K562 (cell line): ENCODE measurements around the gene OR2W1. TPM values are rescaled to one million over a fixed set of nuclear protein-coding genes. Genes with fewer than 3 reads are reported as not detected.
A peak's percentile ranks its signal among the peaks of the same experiment; 100 is the strongest.

Source experiments
- BCL6 ChIP-seq: fragments of 250-450 bp; sonication (Bioruptor Pico); IDR thresholded peaks from 2 replicates; pipeline ENCODE4 v1.4.0; 2020
- CHD1 ChIP-seq: fragments of 200-600 bp; sonication (generic); IDR thresholded peaks from one replicate; pipeline ENCODE4 v1.6.1; 2012; ENCODE audit warnings: mild to moderate bottlenecking, moderate library complexity, low read length, inconsistent platforms
- CREB3 ChIP-seq: fragments of 450-650 bp; conservative IDR thresholded peaks from 2 replicates; pipeline ENCODE4 v1.6.1; 2016; ENCODE audit warnings: missing genetic modification characterization, low read depth, mild to moderate bottlenecking, missing compliant biosample characterization, moderate library complexity
- NFE2 ChIP-seq: IDR thresholded peaks from 2 replicates; pipeline ENCODE4 v1.6.1; 2014; ENCODE audit warnings: antibody characterized with exemption, low read depth
- PHTF2 ChIP-seq: fragments of 250-450 bp; sonication (Bioruptor Pico); IDR thresholded peaks from 2 replicates; pipeline ENCODE4 v1.5.0; 2021; ENCODE audit warnings: mild to moderate bottlenecking
- PRPF4 ChIP-seq: fragments of 200-400 bp; formaldehyde crosslinking; IDR thresholded peaks from one replicate; pipeline ENCODE4 v1.6.1; 2017; ENCODE audit warnings: low read length, low read depth, mild to moderate bottlenecking; ENCODE audit not compliant: insufficient read depth, poor library complexity, severe bottlenecking
- SMAD4 ChIP-seq: fragments of 250-450 bp; sonication (Bioruptor Pico); conservative IDR thresholded peaks from 2 replicates; pipeline ENCODE4 v1.8.0; 2021; ENCODE audit warnings: inconsistent platforms, mild to moderate bottlenecking, moderate library complexity
- TEAD2 ChIP-seq: fragments of 450-650 bp; IDR thresholded peaks from 2 replicates; pipeline ENCODE4 v1.6.1; 2016; ENCODE audit warnings: missing genetic modification characterization, control low read depth, missing compliant biosample characterization
- ZNF239 ChIP-seq: fragments of 250-450 bp; sonication (Bioruptor Pico); IDR thresholded peaks from 2 replicates; pipeline ENCODE4 v1.4.0; 2020; ENCODE audit warnings: mild to moderate bottlenecking
- polyA plus RNA-seq, 8 experiments: library from polyadenylated mRNA; depleted of rRNA in 4 of 8; stranded (reverse) in 5 of 8; unstranded in 3 of 8; fragments of >200 nt; fragmentation: Nextera tagmentation in 2 of 8; fragmentation: Illumina TruSeq in 1 of 8; extraction: Ambion mirVana in 2 of 8; extraction: Trizol in 1 of 8; gene quantifications; 2 replicates each; pipeline versions ENCODE4 v1.2.1 to v1.2.3, GENCODE V29; 2011 to 2014; ENCODE audit warnings: inconsistent platforms in 1 of 8, missing spikeins in 1 of 8
- total RNA-seq, 7 experiments: library from RNA; depleted of rRNA in 6 of 7; stranded (reverse); fragments of >200 nt in 6 of 7; fragmentation: Illumina TruSeq in 2 of 7; extraction: Trizol in 2 of 7; gene quantifications; 2 replicates each; pipeline versions ENCODE4 v1.2.1 to v1.2.3, GENCODE V29; 2011 to 2021; ENCODE audit warnings: low replicate concordance in 1 of 7
- TF ChIP-seq, protein P1 (sequence below), 2 experiments: fragments of 450-650 bp; IDR thresholded peaks; 2 replicates each; pipeline ENCODE4 v1.6.1; 2016; ENCODE audit warnings: mild to moderate bottlenecking in 2 of 2, borderline replicate concordance in 1 of 2, low read depth in 1 of 2, moderate library complexity in 1 of 2
- TF ChIP-seq, protein P2 (sequence below): sonication (generic); IDR thresholded peaks from 2 replicates; pipeline ENCODE4 v1.6.1; 2016

OR2W1 gene
- total and polyA plus RNA-seq, 9 of the 15 experiments (the other 6 are each of a cell fraction or from before 2014, with no cell fraction given) = not detected

GRCh38 chr6:28996844-28997510, 48.0 kb downstream of the OR2W1 start (continued):
- TF ChIP-seq, protein P1, sequence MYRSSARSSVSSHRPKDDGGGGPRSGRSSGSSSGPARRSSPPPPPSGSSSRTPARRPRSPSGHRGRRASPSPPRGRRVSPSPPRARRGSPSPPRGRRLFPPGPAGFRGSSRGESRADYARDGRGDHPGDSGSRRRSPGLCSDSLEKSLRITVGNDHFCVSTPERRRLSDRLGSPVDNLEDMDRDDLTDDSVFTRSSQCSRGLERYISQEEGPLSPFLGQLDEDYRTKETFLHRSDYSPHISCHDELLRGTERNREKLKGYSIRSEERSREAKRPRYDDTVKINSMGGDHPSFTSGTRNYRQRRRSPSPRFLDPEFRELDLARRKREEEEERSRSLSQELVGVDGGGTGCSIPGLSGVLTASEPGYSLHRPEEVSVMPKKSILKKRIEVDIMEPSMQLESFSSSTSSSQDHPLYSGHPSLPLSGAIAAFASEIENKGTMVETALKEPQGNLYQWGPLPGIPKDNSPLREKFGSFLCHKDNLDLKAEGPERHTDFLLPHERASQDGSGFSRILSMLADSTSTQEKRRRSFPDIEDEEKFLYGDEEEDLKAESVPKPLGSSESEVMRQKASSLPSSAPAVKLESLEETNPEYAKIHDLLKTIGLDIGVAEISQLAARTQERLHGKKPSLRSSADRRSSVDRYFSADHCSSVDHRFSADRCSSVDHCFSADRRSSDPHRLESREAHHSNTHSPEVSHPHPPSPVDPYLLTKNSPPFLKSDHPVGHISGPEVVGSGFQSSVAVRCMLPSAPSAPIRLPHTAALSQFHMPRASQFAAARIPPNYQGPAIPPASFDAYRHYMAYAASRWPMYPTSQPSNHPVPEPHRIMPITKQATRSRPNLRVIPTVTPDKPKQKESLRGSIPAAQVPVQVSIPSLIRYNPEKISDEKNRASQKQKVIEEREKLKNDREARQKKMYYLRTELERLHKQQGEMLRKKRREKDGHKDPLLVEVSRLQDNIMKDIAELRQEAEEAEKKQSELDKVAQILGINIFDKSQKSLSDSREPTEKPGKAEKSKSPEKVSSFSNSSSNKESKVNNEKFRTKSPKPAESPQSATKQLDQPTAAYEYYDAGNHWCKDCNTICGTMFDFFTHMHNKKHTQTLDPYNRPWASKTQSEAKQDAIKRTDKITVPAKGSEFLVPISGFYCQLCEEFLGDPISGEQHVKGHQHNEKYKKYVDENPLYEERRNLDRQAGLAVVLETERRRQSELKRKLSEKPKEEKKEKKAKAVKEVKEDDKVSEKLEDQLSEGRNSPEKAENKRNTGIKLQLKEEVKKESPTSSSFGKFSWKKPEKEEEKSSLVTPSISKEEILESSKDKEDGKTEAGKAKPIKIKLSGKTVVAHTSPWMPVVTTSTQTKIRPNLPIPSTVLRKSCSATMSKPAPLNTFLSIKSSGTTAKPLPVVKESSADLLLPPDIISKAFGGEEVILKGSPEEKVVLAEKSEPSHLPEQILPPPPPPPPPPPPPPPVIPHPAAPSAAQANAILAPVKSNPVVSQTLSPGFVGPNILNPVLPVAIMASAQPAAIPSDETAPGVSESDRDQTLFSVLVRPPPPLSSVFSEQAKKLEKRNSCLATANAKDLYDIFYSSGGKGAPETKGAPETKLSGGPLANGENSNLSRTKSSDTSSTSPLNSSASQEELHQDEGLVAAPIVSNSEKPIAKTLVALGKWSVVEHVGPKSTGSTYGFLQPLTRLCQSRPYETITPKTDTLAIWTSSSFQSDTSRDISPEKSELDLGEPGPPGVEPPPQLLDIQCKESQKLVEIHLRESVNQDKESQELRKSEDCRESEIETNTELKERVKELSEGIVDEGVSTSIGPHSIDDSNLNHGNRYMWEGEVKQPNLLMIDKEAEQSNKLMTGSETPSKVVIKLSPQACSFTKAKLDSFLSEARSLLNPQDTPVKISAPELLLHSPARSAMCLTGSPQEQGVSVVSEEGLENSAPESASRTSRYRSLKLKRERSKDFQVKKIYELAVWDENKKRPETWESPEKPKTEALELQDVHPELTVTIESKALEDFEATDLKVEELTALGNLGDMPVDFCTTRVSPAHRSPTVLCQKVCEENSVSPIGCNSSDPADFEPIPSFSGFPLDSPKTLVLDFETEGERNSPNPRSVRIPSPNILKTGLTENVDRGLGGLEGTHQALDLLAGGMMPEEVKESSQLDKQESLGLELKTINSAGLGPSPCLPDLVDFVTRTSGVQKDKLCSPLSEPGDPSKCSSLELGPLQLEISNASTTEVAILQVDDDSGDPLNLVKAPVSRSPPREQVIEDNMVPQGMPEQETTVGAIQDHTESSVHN (IDR thresholded peaks at IDR 0.05; ENCODE audit: borderline replicate concordance in 1 of 2, low read depth in 1 of 2) = no peak
- TF ChIP-seq TEAD2 (no peak), CHD1 (no peak), NFE2 (peak; percentile 73), ZNF239 (CRISPR knock-in tag) (no peak), SMAD4 (CRISPR knock-in tag) (peak; percentile 38; the same call in 1 of the 2 replicates), PRPF4 (no peak), CREB3 (tag) (no peak), PHTF2 (CRISPR knock-in tag) (no peak), BCL6 (CRISPR knock-in tag) (no peak)
- TF ChIP-seq, protein P2, sequence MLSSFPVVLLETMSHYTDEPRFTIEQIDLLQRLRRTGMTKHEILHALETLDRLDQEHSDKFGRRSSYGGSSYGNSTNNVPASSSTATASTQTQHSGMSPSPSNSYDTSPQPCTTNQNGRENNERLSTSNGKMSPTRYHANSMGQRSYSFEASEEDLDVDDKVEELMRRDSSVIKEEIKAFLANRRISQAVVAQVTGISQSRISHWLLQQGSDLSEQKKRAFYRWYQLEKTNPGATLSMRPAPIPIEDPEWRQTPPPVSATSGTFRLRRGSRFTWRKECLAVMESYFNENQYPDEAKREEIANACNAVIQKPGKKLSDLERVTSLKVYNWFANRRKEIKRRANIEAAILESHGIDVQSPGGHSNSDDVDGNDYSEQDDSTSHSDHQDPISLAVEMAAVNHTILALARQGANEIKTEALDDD = peak; percentile 73
